HL-60/S4 treated with phorbol 12-myristate 13-acetate at 8.2 ng/mL for 4 days and 3 days (cell line): ENCODE results near the gene FREM2.

Experiments used
- in situ Hi-C: fragments of 300-500 bp; cut with MboI; formaldehyde crosslinking; loops from 2 replicates; pipeline ENCODE4 v1.15.0; 2022; ENCODE audit warnings: low sequenced_read_pairs

FREM2 gene

DNA sequence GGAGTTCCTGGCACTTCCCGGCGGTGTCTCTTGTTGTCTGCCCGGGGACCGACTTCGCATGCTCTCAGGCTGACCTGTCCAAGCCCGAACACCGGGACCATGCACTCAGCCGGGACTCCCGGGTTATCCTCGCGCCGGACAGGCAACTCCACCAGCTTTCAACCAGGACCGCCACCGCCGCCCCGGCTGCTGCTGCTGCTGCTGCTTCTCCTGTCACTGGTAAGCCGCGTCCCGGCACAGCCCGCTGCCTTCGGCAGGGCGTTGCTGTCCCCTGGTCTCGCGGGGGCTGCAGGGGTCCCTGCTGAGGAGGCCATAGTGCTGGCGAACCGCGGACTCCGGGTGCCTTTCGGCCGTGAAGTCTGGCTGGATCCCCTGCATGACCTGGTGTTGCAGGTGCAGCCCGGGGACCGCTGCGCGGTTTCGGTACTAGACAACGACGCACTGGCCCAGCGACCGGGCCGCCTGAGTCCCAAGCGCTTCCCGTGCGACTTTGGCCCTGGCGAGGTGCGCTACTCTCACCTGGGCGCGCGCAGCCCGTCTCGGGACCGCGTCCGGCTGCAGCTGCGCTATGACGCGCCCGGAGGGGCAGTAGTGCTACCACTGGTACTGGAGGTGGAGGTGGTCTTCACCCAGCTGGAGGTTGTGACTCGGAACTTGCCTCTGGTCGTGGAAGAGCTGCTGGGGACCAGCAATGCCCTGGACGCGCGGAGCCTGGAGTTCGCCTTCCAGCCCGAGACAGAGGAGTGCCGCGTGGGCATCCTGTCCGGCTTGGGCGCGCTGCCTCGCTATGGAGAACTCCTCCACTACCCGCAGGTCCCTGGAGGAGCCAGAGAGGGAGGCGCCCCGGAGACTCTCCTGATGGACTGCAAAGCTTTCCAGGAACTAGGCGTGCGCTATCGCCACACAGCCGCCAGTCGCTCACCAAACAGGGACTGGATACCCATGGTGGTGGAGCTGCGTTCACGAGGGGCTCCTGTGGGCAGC is 661 bp downstream of the FREM2 start:
- in situ Hi-C loops: no loop called here

DNA sequence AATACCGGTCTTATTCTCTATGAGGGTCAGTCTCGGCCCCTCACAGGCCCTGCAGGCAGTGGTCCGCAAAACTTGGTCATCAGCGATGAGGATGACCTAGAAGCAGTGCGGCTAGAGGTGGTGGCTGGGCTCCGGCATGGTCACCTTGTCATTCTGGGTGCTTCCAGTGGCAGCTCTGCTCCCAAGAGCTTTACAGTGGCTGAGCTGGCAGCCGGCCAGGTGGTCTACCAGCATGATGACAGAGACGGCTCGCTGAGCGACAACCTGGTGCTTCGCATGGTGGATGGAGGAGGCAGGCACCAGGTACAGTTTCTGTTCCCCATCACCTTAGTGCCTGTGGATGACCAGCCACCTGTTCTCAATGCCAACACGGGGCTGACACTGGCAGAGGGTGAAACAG is 1.8 kb downstream of the FREM2 start:
- in situ Hi-C loops: no loop called here

GRCh38 chr13:38690231-38690630 is 3.4 kb downstream of the FREM2 start:
- in situ Hi-C loops: no loop called here

DNA sequence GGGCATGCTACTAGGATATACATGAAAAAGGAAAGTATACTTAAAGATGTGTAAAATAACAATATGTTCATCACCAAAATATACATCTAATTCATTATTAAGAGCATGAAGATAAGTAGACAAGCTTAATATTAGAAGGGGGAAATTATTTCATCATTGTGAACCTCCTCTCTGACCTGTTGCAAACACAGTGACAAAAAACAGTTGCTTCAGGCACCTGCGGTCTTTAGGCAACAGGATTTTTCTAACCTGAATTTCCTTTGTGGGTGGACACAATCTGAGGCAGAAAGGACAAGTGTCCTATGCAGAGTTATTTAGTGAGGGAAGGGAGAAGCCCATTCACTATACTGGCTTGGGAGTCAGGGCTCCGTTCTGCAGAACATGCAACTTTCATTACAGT is 6.3 kb downstream of the FREM2 start:
- in situ Hi-C loops: no loop called here

GRCh38 chr13:38693641-38694040 is 6.8 kb downstream of the FREM2 start:
- in situ Hi-C loops: no loop called here

DNA sequence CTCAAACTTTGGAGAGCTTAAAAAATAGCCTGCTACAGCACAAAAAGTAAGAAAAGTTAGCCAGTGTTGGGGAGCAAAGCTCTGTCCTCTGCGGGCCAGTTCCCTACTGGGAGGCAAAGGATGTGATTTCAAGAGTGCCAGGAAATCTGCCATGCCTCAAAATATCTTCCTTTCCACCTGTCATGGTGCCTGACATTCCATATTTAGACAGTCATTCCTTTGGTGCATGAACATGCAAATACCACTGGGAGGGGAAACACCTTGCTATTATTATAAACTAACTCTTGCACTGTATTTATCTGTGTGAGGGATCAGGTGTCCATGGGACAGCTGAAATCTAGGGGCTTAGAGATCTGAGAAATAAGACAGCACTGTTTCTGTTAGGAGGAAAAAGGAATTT is 10.3 kb downstream of the FREM2 start:
- in situ Hi-C loops: no loop called here

- in situ Hi-C loops: no loop called here
Measured at GRCh38 chr13:38697628-38698333, 10.9 kb downstream of the FREM2 start.

- in situ Hi-C loops: no loop called here
Measured at GRCh38 chr13:38700051-38700450, 13.2 kb downstream of the FREM2 start.

DNA sequence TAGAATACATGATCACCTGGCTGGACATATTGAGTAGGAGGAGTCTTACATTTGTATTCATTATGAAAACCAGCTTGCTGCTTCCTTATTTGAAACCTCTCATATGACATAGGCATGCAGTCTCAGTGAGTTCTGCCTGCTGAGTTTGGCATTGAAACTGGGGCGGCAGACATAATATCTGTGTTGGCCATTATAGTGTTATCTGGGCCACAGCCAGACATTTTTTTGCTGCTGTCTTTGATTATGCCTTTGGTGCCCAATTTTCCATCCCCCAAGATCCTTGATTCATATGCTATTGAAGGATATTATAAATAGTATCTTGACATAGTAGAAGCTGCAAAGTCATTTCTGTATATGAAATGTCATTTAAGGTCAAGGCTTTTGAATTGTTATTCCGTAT is 15.8 kb downstream of the FREM2 start:
- in situ Hi-C loops: no loop called here

GRCh38 chr13:38703255-38703654 is 16.4 kb downstream of the FREM2 start:
- in situ Hi-C loops: no loop called here

GRCh38 chr13:38705365-38705764 is 18.5 kb downstream of the FREM2 start:
- in situ Hi-C loops: no loop called here

- in situ Hi-C loops: no loop called here
Measured at GRCh38 chr13:38707460-38707859, 20.6 kb downstream of the FREM2 start.

- in situ Hi-C loops: no loop called here
Measured at GRCh38 chr13:38713046-38713445, 26.2 kb downstream of the FREM2 start.

DNA sequence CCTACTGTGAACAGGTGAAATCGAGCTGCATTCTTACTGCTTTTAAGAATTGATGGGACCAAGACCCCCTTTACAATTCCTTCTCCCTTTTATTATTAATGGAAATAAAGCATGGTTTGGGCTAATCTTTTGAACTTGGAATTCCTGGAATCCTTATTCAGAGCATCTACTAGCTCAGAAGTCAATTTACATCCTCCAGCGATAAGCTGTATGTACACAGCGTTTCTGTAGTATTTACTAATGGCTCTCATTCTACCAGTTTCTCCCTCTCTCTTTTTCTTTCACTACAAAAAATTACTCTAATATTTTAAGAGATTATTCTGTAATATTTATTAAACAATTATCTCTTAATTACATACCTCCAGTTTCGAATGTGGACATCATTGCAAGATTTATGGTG is 31.5 kb downstream of the FREM2 start:
- in situ Hi-C loops: no loop called here

GRCh38 chr13:38730332-38730731 is 43.5 kb downstream of the FREM2 start:
- in situ Hi-C loops: no loop called here

DNA sequence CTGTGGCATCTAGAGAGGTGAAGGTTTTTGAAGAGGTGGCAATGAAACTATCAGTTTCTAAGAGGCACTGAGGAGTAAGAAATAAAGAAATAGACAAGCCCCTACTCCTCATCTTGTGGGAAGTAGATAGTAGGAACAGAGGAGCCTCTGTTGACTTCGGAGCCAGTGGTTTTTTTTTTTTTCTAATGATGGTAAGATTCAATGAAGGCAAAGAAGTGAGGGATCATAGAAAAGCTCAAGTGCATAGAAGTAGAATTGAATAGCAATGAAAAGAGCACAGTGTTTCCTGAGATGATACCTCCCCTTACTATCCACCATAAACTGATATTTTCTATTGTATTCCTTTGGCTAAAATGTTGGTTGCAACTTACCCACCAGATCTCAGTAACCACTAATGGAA is 46.3 kb downstream of the FREM2 start:
- in situ Hi-C loops: no loop called here

DNA sequence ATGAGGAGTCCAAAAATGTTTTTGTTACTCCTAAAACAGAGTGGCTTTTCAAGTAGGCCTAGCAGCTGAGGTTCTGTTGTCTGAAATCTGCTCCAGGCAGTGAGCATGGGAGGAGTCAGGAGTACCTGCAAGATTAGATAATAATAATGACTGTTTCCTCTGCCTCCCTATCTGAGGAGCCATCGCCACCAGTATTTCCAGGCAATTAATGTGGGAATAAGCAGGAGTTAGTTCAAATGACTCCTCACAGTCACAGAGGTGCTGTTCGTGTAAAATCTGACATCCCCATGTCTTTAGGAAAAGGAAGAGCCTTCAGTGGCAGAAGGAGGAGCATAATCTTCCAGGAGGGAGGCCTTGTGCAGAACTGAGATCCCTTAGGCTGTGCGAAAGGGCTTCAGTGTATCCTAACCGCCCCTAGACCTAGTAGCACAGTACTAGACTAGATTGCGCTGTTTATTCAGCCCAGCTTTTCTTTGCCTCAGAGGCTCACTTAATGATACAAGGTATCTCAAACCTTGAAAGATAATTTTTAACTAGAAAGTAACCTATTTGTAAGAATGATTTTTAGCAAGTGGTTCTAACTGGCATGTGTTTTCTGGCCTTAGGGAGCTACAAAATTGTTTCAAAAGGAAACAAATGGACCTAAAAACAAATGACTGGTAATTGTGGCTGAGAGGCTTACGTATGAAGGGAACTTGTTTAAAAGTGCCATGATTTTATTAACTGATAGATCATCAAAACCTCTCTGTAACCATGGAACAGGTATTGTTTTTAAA is 49.0 kb downstream of the FREM2 start:
- in situ Hi-C loops: no loop called here

- in situ Hi-C loops: no loop called here
Measured at GRCh38 chr13:38743466-38743865, 56.6 kb downstream of the FREM2 start.

DNA sequence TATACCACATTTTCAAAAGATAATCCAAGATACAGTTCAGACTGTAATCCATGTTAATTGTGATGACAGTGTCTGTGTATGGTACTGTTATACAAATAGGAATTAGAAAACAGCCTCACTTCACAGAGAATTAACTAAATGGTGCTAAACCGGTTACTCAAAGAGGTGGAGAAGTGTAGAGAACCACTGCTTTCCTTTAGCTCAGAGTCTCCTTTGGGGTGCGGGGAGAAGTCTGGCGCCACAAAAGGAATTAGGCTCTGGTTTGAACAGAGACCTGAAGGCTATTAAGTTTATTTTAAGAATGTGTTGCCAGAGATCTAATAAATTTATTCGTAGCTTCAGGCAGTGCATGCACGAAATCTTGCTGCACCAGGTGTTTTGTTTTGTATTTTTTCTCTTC is 65.8 kb downstream of the FREM2 start:
- in situ Hi-C loops: no loop called here

- in situ Hi-C loops: no loop called here
Measured at GRCh38 chr13:38753878-38754277, 67.0 kb downstream of the FREM2 start.

- in situ Hi-C loops: no loop called here
Measured at GRCh38 chr13:38755793-38756192, 68.9 kb downstream of the FREM2 start.
